OCI-LY1 (cell line): ENCODE data around the gene NR4A3.

ENCODE experiments used
- EZH2 ChIP-seq: fragments of 200-600 bp; sonication (generic), shearing (Covaris generic); IDR thresholded peaks from 2 replicates; pipeline ENCODE4 v1.8.0; 2017; ENCODE audit warnings: borderline replicate concordance, mixed run types, mild to moderate bottlenecking, antibody characterized with exemption, low read length, moderate library complexity, mixed read lengths
- TF ChIP-seq, protein P1 (sequence below): fragments of 200-600 bp; sonication (generic), shearing (Covaris generic); IDR thresholded peaks from 2 replicates; pipeline ENCODE4 v1.5.1; 2017; ENCODE audit warnings: mild to moderate bottlenecking, antibody characterized with exemption, low read length, moderate library complexity, mixed read lengths

DNA sequence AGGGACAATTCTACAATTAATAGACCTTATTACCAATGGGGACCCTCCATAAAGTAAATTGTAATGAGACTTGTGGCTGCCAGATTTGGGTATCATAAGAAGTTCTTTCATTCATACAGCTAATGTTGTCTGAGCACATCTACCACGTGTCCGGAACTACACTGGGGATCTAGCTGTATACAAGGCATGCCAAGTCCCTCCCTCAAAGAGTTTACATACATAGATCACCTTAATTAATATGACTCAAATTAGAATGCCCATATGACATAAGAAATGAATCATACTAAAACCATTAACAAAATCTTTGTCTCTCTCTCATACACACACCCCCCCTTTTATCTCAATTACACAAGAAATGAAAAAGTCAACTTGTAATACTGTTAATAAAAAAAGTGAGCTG lies 18.0 kb upstream of the NR4A3 start:
- TF ChIP-seq, protein P1, sequence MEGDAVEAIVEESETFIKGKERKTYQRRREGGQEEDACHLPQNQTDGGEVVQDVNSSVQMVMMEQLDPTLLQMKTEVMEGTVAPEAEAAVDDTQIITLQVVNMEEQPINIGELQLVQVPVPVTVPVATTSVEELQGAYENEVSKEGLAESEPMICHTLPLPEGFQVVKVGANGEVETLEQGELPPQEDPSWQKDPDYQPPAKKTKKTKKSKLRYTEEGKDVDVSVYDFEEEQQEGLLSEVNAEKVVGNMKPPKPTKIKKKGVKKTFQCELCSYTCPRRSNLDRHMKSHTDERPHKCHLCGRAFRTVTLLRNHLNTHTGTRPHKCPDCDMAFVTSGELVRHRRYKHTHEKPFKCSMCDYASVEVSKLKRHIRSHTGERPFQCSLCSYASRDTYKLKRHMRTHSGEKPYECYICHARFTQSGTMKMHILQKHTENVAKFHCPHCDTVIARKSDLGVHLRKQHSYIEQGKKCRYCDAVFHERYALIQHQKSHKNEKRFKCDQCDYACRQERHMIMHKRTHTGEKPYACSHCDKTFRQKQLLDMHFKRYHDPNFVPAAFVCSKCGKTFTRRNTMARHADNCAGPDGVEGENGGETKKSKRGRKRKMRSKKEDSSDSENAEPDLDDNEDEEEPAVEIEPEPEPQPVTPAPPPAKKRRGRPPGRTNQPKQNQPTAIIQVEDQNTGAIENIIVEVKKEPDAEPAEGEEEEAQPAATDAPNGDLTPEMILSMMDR, result no peak
- no peak for TF ChIP-seq EZH2
